ENCODE results near the gene PTPRC.

Gene PTPRC

DNA sequence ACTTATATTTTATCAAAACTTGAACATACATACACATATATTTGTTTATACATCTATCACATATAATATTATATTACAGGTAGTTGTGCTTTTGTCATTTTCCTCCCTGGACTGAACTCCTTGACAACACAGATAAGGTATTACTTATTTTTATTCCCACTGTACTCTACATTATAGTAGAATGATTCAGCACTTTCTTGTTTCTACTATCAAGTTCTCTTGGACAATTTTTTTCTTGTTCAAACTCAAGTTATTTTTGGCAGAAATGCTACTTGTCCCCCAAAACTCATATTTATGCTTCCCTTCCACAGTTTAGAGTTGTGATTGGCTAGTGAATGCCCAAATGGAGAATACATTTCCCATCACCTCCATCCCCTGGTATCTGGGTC, 10.8 kb upstream of the PTPRC start:
- H3K4me3 ChIP-seq (ENCODE audit: low read length): no peak overlapping the region
- DNase-seq (ENCODE audit: low read depth): no peak
- TF ChIP-seq, protein P1, sequence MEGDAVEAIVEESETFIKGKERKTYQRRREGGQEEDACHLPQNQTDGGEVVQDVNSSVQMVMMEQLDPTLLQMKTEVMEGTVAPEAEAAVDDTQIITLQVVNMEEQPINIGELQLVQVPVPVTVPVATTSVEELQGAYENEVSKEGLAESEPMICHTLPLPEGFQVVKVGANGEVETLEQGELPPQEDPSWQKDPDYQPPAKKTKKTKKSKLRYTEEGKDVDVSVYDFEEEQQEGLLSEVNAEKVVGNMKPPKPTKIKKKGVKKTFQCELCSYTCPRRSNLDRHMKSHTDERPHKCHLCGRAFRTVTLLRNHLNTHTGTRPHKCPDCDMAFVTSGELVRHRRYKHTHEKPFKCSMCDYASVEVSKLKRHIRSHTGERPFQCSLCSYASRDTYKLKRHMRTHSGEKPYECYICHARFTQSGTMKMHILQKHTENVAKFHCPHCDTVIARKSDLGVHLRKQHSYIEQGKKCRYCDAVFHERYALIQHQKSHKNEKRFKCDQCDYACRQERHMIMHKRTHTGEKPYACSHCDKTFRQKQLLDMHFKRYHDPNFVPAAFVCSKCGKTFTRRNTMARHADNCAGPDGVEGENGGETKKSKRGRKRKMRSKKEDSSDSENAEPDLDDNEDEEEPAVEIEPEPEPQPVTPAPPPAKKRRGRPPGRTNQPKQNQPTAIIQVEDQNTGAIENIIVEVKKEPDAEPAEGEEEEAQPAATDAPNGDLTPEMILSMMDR (IDR thresholded peaks at IDR 0.05; ENCODE audit: insufficient read depth, low read depth, low read length, missing control alignments): no peak

DNA sequence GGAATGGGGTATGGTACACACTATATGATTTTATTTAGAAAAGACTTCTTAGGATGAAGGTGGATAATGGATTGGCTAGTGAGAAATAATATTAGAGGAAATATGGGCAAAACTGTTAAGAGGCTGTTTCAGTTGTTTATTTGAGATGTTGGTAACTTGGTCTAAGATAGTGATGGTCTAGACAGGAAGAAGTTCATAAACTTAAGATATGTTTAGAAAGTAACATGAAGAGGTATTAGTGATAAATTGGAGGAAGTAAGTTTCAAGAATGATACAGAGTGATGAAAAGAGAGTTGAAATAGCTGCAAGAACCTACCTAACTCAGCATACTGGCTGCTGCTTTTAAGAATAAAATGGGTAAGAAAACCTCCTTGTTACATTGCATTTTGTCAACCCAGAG, 9.2 kb upstream of the PTPRC start:
- DNase-seq (ENCODE audit: low read depth): no peak
- H3K4me3 ChIP-seq (ENCODE audit: low read length): no peak overlapping the region
- TF ChIP-seq, protein P1 (IDR thresholded peaks at IDR 0.05; ENCODE audit: insufficient read depth, low read depth, low read length, missing control alignments): no peak

DNA sequence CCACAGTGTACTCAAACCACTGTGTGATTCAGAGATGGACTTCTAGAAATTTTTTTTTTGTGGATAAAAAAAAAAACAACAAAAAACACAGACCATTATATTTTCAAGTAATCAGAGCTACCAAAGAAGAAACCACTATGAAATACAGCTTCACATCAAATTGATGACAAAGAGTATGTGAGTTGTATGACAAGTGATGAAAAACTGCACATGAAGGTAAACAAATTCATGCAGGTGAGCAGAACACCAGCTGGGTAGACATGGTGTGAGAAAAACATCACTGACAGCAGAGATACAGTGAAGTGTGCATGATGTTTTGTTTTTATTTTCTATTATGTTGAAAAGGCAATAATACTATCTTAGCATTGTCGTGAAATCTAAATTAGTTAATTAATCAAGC, 8.0 kb upstream of the PTPRC start:
- no peak for DNase-seq (ENCODE audit: low read depth)
- TF ChIP-seq, protein P1 (IDR thresholded peaks at IDR 0.05; ENCODE audit: insufficient read depth, low read depth, low read length, missing control alignments): no peak
- H3K4me3 ChIP-seq (ENCODE audit: low read length): no peak overlapping the region

DNA sequence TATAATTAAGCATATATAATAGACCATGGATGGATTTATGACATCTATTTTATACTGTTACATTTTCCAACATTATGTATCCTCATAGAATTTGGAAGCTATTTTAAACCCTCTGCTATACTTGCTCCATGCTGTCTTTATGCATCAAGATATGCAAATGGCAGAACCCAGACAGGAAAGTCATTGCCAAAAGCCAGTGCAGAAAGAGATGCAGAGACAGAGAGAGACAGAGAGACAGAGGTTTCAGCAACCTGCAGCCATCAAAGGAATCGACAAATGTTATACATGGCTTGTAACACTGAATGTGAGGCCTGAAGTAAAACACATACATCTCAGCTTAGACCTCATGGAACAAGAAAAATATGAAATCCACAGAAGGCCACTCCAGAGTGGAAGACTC, 7.5 kb upstream of the PTPRC start:
- no peak overlapping the region for H3K4me3 ChIP-seq (ENCODE audit: low read length)
- DNase-seq (ENCODE audit: low read depth): no peak
- TF ChIP-seq, protein P1 (IDR thresholded peaks at IDR 0.05; ENCODE audit: insufficient read depth, low read depth, low read length, missing control alignments): no peak

DNA sequence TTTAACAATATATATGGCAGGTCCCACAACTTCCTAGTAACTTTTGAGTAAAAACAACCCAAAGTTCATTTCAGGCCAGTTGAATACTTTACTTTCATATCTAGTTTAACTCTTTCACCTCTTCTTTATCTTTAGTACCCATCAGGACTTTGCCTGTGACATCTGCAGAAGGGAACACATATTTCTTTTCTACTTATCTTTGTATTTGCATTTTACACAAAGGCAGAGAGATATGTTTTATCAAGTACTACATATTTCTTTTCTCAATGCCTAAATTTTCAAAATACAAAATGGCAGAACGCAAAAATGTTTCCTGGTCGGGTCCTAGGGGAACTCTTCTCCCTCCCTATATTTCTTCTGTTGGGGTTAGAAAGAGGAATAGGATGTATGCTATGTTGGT, 6.8 kb upstream of the PTPRC start:
- TF ChIP-seq, protein P1 (IDR thresholded peaks at IDR 0.05; ENCODE audit: insufficient read depth, low read depth, low read length, missing control alignments): no peak
- DNase-seq (ENCODE audit: low read depth): no peak
- no peak overlapping the region for H3K4me3 ChIP-seq (ENCODE audit: low read length)

DNA sequence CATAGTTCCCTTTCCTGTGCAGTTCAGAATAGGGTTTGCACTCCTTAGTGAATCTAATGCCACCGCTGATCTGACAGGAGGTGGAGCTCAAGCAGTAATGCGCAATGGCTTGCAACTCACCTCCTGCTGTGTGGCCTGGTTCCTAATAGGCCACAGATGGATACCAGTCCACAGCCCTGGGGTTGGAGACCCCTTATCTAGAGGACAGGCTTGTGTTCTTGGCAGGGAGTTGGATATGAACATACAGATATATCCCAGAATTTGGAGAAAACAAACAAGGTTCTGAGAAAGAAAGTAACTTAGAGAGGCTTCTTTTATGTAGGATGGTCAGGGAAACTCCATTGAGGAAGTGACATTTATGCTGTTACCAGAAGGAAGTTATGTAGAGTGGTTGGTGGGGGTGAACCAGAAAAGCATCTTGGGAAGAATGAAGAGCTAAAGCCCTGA, 5.1 kb upstream of the PTPRC start:
- no peak for DNase-seq (ENCODE audit: low read depth)
- no peak overlapping the region for H3K4me3 ChIP-seq (ENCODE audit: low read length)
- TF ChIP-seq, protein P1 (IDR thresholded peaks at IDR 0.05; ENCODE audit: insufficient read depth, low read depth, low read length, missing control alignments): no peak

DNA sequence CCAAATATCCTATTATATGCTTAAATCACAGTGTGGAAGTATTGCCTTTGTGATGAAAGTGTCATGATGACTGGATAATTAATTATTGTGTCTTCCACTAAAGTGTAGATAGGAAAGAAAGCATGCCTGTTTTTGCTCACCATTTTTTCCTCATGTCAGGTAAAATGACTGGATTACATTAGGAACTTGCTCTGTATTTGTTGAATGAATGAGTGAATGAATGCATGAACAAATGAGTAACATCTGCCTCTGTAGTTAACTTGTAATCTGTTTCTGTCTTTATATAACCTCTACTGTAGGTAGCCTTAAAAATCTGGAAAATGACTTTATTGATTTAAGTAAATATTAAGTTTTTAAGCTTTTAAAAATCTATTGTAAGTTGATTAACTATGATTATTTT, 2.9 kb upstream of the PTPRC start:
- no peak for DNase-seq (ENCODE audit: low read depth)
- no peak overlapping the region for H3K4me3 ChIP-seq (ENCODE audit: low read length)
- TF ChIP-seq, protein P1 (IDR thresholded peaks at IDR 0.05; ENCODE audit: insufficient read depth, low read depth, low read length, missing control alignments): no peak

Measured in epithelial cell of esophagus (primary cell).